ENCODE data around the gene NEIL1.
A peak's percentile ranks its signal among the peaks of the same experiment; 100 is the strongest.

Gene NEIL1

DNA sequence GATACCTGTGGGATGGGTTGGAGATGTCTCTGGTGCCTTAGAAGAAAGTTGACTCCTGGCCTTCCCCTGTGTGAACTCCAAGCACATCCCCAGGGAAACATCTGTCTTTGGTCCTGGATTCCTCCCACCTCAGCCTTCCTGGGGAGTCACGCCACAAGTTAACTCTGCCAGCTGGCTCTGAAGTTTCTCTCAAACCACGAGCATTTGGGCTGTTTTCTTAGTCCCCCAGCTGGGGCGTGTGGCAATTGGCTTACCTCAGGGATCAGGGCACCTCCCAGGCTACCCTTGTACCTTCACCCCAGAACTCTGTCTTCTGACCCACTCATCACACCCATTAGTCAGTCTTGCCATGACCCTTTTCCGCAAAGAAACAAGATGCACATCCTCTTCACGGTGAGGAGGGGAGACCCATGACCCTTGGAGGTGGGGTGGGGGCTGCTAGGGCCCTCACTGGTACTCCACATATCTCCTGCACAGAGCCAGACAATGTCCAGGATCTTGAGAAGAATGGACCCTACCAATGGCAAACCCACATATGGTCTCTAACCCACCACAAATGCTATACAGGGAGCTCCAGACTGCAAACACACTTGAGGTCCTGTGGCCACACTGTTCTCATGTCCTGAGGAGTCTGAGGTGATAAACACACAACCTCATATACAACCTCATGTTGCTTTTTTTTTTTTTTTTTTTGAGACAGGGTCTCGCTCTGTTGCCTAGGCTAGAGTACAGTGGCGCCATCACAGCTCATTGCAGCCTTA, 3.9 kb downstream of the NEIL1 start:
- peak; percentile 52 for DNase-seq (ENCODE audit: low read depth)
- TF ChIP-seq, protein P1, sequence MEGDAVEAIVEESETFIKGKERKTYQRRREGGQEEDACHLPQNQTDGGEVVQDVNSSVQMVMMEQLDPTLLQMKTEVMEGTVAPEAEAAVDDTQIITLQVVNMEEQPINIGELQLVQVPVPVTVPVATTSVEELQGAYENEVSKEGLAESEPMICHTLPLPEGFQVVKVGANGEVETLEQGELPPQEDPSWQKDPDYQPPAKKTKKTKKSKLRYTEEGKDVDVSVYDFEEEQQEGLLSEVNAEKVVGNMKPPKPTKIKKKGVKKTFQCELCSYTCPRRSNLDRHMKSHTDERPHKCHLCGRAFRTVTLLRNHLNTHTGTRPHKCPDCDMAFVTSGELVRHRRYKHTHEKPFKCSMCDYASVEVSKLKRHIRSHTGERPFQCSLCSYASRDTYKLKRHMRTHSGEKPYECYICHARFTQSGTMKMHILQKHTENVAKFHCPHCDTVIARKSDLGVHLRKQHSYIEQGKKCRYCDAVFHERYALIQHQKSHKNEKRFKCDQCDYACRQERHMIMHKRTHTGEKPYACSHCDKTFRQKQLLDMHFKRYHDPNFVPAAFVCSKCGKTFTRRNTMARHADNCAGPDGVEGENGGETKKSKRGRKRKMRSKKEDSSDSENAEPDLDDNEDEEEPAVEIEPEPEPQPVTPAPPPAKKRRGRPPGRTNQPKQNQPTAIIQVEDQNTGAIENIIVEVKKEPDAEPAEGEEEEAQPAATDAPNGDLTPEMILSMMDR (IDR thresholded peaks at IDR 0.05; ENCODE audit: low read depth, low read length), result no peak
- TF ChIP-seq, protein P2, sequence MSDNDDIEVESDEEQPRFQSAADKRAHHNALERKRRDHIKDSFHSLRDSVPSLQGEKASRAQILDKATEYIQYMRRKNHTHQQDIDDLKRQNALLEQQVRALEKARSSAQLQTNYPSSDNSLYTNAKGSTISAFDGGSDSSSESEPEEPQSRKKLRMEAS (IDR thresholded peaks at IDR 0.05; ENCODE audit: low read depth, low read length), result no peak
- peak; percentile 9 for TF ChIP-seq POLR2A (IDR thresholded peaks at IDR 0.05; ENCODE audit: extremely low read depth, insufficient read length)
- TF ChIP-seq MYC (IDR thresholded peaks at IDR 0.05; ENCODE audit: low read depth, low read length), result no peak
- H3K4me3 ChIP-seq (ENCODE audit: low read depth, low read length), result no peak overlapping the region

DNA sequence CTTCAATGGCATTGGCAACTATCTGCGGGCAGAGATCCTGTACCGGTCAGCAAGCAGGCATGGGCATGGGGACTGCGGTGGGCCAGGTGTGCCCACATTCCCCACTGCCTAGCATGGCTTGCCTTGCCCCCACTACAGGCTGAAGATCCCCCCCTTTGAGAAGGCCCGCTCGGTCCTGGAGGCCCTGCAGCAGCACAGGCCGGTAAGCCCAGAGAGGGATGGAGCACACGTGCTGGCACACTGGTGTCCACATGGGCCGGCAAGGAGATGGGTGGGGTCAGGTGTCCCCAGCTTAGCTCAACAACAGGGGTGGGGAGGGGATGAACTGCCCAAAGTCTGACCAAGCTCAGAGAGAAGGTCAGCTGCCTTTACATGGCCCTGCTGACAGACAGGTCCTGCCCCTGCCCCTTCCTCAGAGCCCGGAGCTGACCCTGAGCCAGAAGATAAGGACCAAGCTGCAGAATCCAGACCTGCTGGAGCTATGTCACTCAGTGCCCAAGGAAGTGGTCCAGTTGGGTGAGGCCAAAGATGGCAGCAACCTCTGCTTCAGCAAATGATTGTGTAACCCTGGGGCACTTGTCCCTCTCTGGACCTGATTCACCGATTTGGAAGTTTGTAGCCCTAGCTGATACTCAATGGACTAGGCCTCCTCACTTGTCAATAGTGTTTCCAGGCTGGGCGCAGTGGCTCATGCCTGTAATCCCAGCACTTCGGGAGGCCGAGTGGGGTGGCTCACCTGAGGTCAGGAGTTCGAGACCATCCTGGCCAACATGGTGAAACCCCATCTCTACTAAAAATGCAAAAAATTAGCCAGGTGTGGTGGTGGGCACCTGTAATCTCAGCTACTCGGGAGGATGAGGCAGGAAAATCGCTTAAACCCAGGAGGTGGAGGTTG, 5.6 kb downstream of the NEIL1 start:
- no peak for TF ChIP-seq POLR2A (IDR thresholded peaks at IDR 0.05; ENCODE audit: extremely low read depth, insufficient read length)
- TF ChIP-seq MYC (IDR thresholded peaks at IDR 0.05; ENCODE audit: low read depth, low read length), result no peak
- TF ChIP-seq, protein P1 (IDR thresholded peaks at IDR 0.05; ENCODE audit: low read depth, low read length), result no peak
- TF ChIP-seq, protein P2 (IDR thresholded peaks at IDR 0.05; ENCODE audit: low read depth, low read length), result no peak
- H3K4me3 ChIP-seq (ENCODE audit: low read depth, low read length), result no peak overlapping the region
- no peak for DNase-seq (ENCODE audit: low read depth)

DNA sequence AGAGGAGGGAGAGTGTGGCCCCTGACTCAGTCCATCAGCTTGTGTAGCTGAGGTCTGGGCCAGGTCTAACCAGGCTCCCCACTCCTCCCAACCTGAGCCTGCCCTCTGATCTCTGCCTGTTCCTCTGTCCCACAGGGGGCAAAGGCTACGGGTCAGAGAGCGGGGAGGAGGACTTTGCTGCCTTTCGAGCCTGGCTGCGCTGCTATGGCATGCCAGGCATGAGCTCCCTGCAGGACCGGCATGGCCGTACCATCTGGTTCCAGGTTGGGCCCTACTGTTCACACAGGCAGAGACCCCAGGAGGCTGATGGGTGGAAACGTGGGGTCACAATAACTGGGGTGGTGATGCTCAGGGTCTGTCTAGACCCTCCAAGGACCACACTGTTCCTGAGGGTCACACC, 6.8 kb downstream of the NEIL1 start:
- no peak for DNase-seq (ENCODE audit: low read depth)
- TF ChIP-seq MYC (IDR thresholded peaks at IDR 0.05; ENCODE audit: low read depth, low read length), result no peak
- TF ChIP-seq, protein P1 (IDR thresholded peaks at IDR 0.05; ENCODE audit: low read depth, low read length), result no peak
- TF ChIP-seq, protein P2 (IDR thresholded peaks at IDR 0.05; ENCODE audit: low read depth, low read length), result no peak
- no peak for TF ChIP-seq POLR2A (IDR thresholded peaks at IDR 0.05; ENCODE audit: extremely low read depth, insufficient read length)

DNA sequence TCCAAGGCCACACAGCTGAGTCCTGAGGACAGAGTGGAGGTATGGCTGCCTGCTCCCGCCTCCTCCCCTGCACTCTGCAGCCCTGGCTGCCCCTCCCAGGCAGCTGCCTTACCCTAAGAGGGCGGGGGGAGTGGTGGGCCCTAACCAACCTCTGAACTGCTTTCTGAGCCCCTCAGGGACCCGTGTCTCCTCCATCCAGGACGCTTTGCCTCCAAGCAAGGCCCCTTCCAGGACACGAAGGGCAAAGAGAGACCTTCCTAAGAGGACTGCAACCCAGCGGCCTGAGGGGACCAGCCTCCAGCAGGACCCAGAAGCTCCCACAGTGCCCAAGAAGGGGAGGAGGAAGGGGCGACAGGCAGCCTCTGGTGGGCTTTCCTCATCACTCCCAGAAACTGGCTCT, 7.6 kb downstream of the NEIL1 start:
- DNase-seq (ENCODE audit: low read depth), result no peak
- H3K4me3 ChIP-seq (ENCODE audit: low read depth, low read length), result no peak overlapping the region
- TF ChIP-seq, protein P1 (IDR thresholded peaks at IDR 0.05; ENCODE audit: low read depth, low read length), result no peak
- TF ChIP-seq POLR2A (IDR thresholded peaks at IDR 0.05; ENCODE audit: extremely low read depth, insufficient read length) (no peak), MYC (IDR thresholded peaks at IDR 0.05; ENCODE audit: low read depth, low read length) (no peak)
- TF ChIP-seq, protein P2 (IDR thresholded peaks at IDR 0.05; ENCODE audit: low read depth, low read length), result no peak

More for the DNA sequence above, 6.8 kb downstream of the NEIL1 start:
- H3K4me3 ChIP-seq (ENCODE audit: low read depth, low read length), result no peak overlapping the region

DNA sequence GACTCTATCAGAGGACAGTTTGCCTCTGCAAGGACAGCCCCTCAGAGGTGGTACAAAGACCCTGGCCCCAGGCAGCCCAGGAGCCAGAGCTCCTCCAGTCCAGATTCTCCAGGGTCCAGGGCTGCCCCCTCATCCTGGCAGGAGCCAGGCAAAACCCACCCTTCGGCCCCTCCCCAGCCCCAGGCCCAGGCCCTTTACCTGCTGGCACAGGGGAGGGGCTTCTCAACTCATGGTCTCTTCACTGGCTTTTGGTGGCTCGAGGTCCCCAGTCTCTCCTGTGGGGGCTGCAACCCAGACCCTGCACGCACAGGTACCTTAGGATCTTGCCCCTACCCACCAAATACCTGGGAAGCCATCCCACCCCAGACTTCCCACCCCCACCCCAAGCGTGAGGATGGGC, 8.5 kb downstream of the NEIL1 start:
- no peak for DNase-seq (ENCODE audit: low read depth)
- H3K4me3 ChIP-seq (ENCODE audit: low read depth, low read length), result no peak overlapping the region
- TF ChIP-seq POLR2A (IDR thresholded peaks at IDR 0.05; ENCODE audit: extremely low read depth, insufficient read length) (no peak), MYC (IDR thresholded peaks at IDR 0.05; ENCODE audit: low read depth, low read length) (no peak)
- TF ChIP-seq, protein P1 (IDR thresholded peaks at IDR 0.05; ENCODE audit: low read depth, low read length), result no peak
- TF ChIP-seq, protein P2 (IDR thresholded peaks at IDR 0.05; ENCODE audit: low read depth, low read length), result no peak

Measured in NB4 (cell line).